GM20431 (cell line): Measurements from ENCODE around the gene PPME1.
"Not testable (repeated sequence)": the region's sequence is repeated elsewhere in the genome, so short reads cannot be mapped to it uniquely, and the experiment has no call there.

Source experiments
- in situ Hi-C: fragments of 300-500 bp; cut with MseI, MboI; formaldehyde crosslinking; loops from one replicate; pipeline ENCODE4 v1.15.0; 2020; ENCODE audit warnings: low sequenced_read_pairs; ENCODE audit not compliant: unreplicated experiment

Gene PPME1

GRCh38 chr11:74170694-74171629 is at the start of gene PPME1, which contains the start of gene C2CD3:
Gene PPME1 (plus strand): TSS chr11:74171289. CDS start chr11:74171422, 133 bp downstream.
Gene C2CD3 (minus strand): TSS chr11:74171002. CDS start chr11:74170792, 210 bp downstream.
- in situ Hi-C loops: no loop called here

- in situ Hi-C loops: no loop called here
Observed at GRCh38 chr11:74121804-74122203, 49.3 kb upstream of the PPME1 start.

GRCh38 chr11:74123008-74123448 is 48.1 kb upstream of the PPME1 start:
- in situ Hi-C loops: no loop called here

GRCh38 chr11:74129121-74129520 is 42.0 kb upstream of the PPME1 start:
- in situ Hi-C loops: not testable (repeated sequence)

GRCh38 chr11:74132833-74133232 is 38.3 kb upstream of the PPME1 start:
- in situ Hi-C loops: no loop called here

- in situ Hi-C loops: no loop called here
Observed at GRCh38 chr11:74133436-74133835, 37.7 kb upstream of the PPME1 start.

GRCh38 chr11:74134661-74135060 is 36.4 kb upstream of the PPME1 start:
- in situ Hi-C loops: no loop called here

- in situ Hi-C loops: no loop called here
Observed at GRCh38 chr11:74135127-74135840, 35.8 kb upstream of the PPME1 start.

GRCh38 chr11:74138021-74138420 is 33.1 kb upstream of the PPME1 start:
- in situ Hi-C loops: no loop called here

- in situ Hi-C loops: no loop called here
Observed at GRCh38 chr11:74138572-74138971, 32.5 kb upstream of the PPME1 start.

GRCh38 chr11:74139151-74139918 is 31.8 kb upstream of the PPME1 start:
- in situ Hi-C loops: no loop called here

GRCh38 chr11:74139919-74140431 is 31.1 kb upstream of the PPME1 start:
- in situ Hi-C loops: not testable (repeated sequence)

GRCh38 chr11:74141241-74141695 is 29.8 kb upstream of the PPME1 start:
- in situ Hi-C loops: no loop called here

- in situ Hi-C loops: no loop called here
Observed at GRCh38 chr11:74141908-74142307, 29.2 kb upstream of the PPME1 start.

- in situ Hi-C loops: no loop called here
Observed at GRCh38 chr11:74142624-74143023, 28.5 kb upstream of the PPME1 start.

GRCh38 chr11:74144592-74144991 is 26.5 kb upstream of the PPME1 start:
- in situ Hi-C loops: no loop called here

GRCh38 chr11:74147199-74147929 is 23.7 kb upstream of the PPME1 start:
- in situ Hi-C loops: no loop called here

- in situ Hi-C loops: no loop called here
Observed at GRCh38 chr11:74153224-74153623, 17.9 kb upstream of the PPME1 start.

GRCh38 chr11:74154620-74155281 is 16.3 kb upstream of the PPME1 start:
- in situ Hi-C loops: no loop called here
